ENCODE results near the gene ZXDC.

The ZXDC gene

DNA sequence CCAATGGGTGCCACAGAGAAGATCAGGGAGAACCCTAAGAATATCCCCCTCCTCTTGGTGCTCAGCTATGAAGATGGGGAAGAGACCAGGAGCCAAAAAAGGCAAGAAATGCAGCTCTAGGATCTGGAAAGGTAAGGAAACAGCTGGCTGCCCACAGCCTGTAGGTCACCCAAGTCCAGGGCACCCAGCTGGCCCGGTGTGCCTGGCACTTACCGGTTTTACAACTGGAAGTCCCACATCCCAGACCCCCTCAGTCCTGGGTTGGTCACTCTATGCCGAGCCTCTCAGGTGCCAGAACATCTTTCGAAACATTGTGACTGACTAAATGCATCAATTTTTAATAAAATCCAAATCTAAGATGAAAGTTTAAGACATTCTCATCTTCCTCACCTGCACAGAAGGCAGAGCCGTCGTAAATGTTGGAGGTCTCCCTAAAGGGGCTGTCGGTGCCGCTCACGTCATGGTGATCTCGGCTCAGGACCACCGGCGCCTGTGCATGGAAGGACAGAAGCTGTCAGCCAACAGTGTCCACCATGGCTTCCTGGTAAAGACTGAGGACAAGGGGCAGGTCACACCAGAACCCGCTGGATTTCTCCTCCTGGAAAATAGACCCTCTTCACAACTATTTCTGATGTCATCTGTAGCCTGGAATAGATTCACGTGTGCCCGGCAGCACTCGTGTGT is 13.3 kb upstream of the ZXDC start:
- no peak for DNase-seq

DNA sequence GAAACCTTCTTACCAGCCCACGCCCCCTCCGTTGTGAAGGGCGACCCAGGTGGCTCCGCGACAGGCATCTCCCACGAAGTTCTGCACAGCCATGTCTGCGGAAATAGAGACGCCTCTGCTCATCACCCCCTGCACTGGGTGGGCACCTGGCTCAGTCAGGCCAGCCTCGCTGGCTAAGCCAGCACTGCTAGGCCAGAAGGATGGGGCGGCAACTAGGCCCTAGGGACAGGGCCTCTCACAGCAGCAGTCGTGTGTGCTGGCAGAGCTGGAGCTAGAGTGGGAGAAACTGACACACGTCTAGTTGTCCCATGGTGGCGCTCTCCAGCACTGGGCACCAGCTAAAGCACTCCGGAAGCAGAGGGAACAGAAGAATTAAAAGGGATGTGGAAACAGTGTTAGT is 12.5 kb upstream of the ZXDC start:
- no peak for DNase-seq

GRCh38 chr3:126487151-126487771 is 11.6 kb upstream of the ZXDC start:
- DNase-seq, result peak; percentile 2 to 37

- no peak for DNase-seq
Measured at GRCh38 chr3:126486360-126486847, 10.7 kb upstream of the ZXDC start.

DNA sequence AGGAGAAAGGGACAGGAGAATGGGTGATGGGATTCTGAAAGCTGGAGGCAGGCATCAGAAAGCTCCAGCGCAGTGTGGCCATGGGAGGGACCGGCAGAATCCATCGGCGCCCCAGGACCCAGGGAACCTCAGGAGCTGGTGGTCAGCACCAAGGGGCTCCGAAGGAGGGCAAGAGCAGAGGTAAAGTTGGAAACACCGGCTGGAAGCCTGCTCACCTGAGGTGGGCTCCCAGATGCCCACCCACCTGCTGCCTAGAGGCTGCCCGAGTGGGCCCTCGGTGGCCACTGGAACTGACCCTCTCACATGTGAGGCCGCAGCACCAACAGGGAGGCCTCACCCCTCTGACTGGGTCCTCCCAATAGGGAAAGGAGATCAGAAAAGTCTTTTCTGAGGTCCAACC is 10.3 kb upstream of the ZXDC start:
- no peak for DNase-seq

- no peak for DNase-seq
Measured at GRCh38 chr3:126485176-126485897, 9.6 kb upstream of the ZXDC start.

- DNase-seq, result no peak
Measured at GRCh38 chr3:126484662-126485061, 9.0 kb upstream of the ZXDC start.

- no peak for DNase-seq
Measured at GRCh38 chr3:126484148-126484547, 8.5 kb upstream of the ZXDC start.

- no peak for DNase-seq
Measured at GRCh38 chr3:126483321-126483761, 7.7 kb upstream of the ZXDC start.

DNA sequence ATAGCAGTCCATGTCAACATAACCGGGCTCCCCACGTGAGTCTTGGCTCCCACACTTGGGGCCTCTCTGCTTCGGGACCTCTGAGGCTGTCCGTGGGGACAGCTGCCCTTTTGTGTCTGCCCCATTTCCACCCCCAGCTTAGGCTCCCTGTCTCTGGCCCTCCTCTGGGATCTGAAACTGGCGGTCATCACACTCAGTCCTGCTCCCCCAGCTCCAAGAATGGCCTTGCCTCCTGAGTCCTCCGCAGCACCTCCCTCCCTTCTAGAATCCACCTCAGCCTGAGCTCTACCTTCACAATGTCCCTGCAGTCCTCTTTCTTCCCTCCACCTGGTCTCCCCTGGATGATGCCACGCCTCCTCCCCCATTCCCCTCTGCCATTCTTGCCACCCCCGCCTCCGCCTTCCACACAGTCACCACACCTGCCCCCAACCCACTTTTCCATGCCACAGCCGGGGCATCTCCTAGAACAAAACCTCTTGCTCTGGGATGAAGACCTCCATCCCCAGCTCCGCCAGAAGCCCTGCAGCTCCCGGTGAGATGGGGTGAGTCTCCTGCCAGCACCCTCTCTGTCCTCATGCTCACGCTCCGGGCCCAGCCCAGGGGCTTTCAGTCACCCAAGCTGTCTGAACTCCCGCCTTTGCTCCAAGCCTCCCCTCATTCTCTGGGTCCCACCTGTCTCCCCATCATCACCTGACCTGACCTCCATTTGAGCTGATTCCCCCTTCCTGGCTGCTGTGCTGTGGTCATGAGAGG is 7.0 kb upstream of the ZXDC start:
- no peak for DNase-seq

DNA sequence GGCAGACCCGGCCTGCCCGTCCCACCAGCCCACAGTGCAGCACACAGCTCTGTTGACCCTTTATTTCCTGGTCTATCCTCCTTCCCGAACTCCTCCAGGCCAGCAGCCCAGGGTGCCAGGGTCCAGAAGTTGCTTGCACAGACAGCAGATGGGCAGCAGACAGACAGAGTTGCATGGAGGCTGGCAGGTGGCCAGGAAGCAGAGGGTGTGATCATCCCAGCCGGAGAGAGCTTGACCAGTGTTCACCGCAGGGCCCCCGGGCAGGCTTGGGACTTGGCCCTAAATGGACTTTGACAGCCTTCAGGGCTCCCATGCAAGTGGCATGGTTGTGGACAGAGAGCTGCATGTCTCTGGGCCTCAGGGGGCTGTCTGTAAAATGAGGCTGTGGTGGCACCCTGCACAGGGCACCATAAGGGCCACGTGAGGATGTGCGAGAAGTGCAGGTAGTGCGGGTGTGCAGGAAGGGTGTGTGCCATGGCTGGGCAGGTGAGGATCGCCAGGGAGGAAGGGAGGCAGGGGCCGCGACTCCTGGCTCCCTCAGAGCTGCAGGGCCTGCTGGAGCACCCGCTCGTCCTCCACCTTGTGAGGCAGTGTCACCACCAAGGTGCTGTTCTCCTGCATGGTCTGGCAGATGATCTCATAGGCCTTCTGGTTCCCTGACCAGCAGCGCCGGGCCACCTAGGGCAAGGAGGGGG is 6.3 kb upstream of the ZXDC start:
- no peak for DNase-seq

DNA sequence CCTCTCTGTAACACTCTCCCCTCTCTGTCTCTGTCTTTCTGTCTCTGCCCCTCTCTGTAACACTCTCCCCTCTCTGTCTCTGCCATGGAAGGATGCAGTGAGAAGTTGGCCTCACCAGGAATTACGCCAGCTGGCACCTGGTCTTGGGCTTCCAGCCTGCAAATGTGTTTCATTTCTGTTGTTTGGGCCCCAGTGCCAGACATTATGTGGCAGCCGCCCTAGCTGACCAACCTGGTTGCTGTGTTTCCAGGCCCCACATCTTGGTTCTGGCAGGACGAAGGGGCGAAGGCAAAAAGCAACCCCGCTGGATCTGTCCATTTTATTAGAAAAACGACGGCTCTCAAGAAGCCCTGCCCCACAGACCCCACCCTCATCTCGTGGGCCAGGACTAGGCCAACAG is 5.2 kb upstream of the ZXDC start:
- DNase-seq, result no peak

- no peak for DNase-seq
Measured at GRCh38 chr3:126480206-126480605, 4.5 kb upstream of the ZXDC start.

DNA sequence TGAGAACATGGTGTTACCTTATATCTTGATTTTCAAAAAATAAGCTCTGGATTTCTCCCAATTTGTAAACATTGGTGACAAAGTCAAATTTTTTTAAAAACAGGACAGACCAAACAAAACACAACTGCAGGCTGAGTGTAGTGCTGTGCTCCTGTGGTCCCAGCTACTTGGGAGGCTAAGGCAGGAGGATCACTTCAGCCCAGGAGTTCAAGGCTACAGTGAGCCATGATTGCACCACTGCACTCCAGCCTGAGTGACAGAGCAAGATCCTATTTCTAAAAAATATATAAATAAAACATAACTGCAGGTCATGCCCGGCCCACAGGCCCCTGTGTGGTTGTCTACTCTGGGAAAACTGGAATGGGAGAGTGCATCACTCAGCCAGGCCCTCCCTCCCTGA is 4.0 kb upstream of the ZXDC start:
- DNase-seq, result no peak

GRCh38 chr3:126478581-126479310 is 3.1 kb upstream of the ZXDC start:
- no peak for DNase-seq

DNA sequence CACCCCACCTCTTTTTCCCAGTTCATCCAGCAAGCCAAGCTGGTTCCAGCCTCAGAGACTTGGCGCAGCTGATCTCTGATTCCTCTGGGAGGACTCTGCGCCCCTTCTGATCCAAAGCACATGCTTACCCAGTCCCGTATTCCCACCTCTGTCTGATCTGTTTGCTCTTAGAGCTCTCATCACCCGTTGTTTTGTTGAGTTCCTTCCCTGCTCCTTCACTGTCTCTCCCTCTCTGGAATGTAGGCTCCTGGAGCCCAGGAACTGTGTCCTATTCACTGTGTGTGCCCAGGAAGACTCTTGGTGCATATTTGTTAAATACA is 1.3 kb upstream of the ZXDC start:
- DNase-seq, result no peak

- DNase-seq, result no peak
Measured at GRCh38 chr3:126476166-126477060, 722 bp upstream of the ZXDC start.

DNA sequence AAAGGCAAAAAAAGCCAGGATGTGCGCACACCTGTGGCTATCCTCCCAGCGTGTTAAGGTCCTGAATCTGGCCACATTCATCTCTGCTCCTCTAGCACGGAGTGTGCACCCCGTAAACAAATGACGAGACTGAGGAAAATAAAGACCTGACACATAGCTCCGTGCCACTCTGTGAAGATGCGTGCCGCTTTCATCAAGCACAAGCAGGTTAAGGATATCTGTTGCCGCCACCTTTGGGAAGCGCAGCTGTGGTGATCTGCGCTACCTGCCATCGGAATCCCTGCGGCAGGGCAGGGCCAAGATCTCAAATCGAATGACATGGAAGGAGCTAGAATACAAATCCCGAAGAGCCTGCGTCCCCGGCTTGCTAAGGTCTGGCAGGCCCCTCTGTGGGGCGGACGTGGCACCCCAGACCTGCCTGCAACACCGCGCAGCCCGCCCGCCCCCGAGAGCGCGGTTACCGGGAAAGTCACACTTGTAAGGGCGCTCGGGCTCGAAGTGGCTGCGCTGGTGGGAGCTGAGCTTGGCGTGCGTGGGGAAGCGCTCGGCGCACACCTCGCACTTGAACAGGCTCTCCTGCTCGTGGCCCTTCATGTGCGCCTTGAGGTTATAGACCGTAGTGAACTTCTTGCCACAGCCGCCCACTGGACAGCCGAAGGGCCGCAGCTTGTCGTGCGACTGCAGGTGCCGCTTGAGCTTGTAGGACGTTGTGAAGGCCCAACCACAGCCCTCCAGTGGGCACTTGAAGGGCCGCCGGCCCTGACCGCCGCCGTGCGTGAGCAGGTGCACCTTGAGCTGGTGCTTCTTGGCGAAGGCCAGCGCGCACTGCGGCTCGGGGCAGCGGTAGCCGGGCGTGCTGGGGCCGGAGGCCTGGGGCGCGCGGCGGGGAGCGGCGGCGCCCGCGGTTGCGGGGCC is 936 bp downstream of the ZXDC start:
- peak; percentile 48 to 72 for DNase-seq

GRCh38 chr3:126473292-126474168 is 2.2 kb downstream of the ZXDC start:
- DNase-seq, result no peak
